ENCODE measurements around the gene FAM200B.

Gene FAM200B

DNA sequence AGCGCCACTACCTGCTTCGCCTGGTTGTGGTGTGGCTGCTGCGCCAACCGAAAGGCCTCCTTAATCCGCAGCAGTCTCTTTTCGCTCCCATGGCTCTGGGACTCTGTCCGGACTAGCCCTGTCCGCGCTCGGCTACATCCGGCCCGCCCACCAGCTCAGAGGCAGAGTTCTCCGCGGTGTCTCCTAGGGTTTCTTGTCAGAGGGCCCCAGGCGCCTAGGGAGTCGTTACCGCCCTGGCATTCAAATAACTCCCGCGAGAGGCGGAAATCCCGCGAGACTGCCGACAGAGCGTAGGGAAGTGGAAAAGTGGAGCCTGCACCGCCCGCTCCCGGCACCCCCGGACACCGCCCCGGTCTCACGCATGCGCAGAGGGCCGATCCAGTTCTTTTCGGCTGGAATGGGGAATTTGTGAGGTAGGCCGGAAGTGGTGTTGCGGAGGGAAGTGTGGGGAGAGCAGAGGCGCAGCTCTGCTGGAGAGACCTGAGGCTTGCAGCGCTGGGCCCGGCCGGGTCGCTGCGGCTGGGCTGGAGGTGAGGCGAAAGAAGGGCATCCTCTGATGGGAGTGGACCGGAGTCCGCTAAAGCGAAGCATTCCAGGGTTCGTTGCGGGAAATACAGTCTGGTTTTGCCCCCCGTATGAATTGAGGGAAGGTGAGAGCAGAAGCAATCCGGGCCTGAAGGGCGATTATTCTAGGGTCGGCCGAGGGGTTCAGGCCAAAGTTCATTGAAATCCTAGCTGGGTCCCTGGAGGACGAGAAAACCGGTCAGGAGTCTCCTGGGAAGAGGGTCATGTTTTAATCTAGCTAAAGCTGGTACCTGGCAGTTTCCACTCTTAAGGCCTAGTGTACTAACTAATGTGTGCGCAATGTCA, at the start of gene FAM200B:
FAM200B (plus strand) TSS at position 456 of the 870 bp plus-strand sequence. CDS start 5,151 bp downstream, outside the sequence.
- H3K4me3 ChIP-seq (replicated peaks; ENCODE audit: low read depth, low read length): peak within 1 kb of the TSS; percentile 80
- TF ChIP-seq, protein P1, sequence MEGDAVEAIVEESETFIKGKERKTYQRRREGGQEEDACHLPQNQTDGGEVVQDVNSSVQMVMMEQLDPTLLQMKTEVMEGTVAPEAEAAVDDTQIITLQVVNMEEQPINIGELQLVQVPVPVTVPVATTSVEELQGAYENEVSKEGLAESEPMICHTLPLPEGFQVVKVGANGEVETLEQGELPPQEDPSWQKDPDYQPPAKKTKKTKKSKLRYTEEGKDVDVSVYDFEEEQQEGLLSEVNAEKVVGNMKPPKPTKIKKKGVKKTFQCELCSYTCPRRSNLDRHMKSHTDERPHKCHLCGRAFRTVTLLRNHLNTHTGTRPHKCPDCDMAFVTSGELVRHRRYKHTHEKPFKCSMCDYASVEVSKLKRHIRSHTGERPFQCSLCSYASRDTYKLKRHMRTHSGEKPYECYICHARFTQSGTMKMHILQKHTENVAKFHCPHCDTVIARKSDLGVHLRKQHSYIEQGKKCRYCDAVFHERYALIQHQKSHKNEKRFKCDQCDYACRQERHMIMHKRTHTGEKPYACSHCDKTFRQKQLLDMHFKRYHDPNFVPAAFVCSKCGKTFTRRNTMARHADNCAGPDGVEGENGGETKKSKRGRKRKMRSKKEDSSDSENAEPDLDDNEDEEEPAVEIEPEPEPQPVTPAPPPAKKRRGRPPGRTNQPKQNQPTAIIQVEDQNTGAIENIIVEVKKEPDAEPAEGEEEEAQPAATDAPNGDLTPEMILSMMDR (IDR thresholded peaks at IDR 0.05; ENCODE audit: low read depth, low read length, missing control alignments): no peak
- DNase-seq (ENCODE audit: extremely low read depth, low read depth): peak; percentile 98

DNA sequence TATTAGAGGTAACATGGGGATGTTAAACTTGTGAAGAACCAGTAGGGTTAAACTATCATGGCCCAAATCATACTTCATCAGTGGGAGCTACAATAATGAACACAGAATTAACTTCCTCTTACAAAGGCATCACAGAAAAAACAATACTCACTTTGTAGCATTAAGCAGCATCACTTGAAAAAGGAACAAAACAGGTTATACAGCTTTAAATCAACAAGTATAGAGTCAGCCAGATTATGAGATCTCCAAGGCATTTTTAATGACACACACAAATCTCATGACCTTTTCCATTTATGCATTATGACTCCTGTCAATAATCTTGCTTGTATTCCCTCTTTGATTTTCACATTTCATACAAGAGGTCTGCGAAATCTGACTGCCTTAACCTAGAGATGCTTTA, 44.8 kb upstream of the FAM200B start:
- no peak for DNase-seq (ENCODE audit: extremely low read depth, low read depth)
- TF ChIP-seq, protein P1 (IDR thresholded peaks at IDR 0.05; ENCODE audit: low read depth, low read length, missing control alignments): no peak
- H3K4me3 ChIP-seq (replicated peaks; ENCODE audit: low read depth, low read length): no peak overlapping the region

DNA sequence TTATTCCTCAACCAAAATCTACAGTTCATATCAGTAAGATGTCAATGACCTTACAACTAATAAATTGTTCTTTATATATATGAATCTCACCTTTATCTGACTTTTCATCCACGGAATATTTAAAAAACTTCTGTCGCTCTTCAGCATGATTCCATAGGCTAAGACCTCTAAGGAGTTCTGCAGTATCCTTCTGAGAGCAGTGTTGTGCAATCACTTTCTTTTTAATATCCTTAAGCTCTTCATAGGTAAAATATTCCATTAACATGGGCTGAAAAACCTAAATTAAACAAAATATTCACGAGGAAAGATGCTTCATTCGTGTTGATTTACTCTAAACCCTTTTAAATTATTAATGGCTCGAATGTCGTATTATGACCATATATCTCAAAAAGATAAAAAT, 43.2 kb upstream of the FAM200B start:
- no peak for DNase-seq (ENCODE audit: extremely low read depth, low read depth)
- H3K4me3 ChIP-seq (replicated peaks; ENCODE audit: low read depth, low read length): no peak overlapping the region
- TF ChIP-seq, protein P1 (IDR thresholded peaks at IDR 0.05; ENCODE audit: low read depth, low read length, missing control alignments): no peak

DNA sequence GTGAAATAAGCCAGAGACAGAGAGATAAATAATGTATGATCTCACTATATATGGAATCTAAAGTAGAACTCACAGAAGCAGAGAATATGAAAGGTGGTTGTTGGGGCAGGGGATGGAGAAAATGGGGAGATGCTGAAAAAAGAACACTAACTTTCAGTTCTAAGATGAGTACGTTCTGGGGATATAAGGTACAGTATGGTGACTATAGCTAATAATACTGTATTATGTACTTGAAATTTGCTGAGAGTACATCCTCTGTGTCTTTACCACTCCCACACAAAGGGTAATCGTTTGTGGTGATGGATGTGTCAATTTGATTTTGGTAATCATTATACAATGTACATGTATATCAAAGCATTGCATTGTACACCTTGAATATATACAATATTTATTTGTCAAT, 33.0 kb upstream of the FAM200B start:
- no peak overlapping the region for H3K4me3 ChIP-seq (replicated peaks; ENCODE audit: low read depth, low read length)
- TF ChIP-seq, protein P1 (IDR thresholded peaks at IDR 0.05; ENCODE audit: low read depth, low read length, missing control alignments): no peak
- no peak for DNase-seq (ENCODE audit: extremely low read depth, low read depth)

DNA sequence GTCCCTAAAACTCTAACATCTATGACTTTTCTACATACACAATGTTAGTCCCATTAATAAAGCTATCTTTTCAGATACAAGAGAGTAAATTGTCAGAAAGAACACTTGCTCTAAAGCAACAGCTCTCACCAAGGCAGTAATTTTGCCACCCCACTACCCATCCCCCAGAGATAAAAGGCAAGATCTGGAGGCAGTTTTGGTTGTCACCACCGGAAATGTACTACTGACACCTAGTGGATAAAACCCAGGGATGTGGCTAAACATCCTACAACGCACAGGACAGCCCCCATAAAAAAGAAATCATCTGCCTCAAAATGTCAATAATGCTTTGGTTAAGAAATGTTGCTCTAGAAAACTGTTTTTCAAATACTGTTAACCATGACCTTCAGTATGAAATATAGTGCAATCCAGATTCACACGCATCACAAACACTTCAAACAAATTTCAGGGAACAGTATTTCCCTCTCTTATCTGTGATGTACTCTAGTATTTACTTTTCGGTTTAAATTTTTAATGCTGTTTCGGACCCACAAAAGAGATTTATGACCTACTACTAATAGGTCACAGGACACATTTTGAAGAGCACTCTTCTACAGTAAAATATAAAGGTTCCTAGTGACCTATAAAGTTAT, 31.6 kb upstream of the FAM200B start:
- no peak for DNase-seq (ENCODE audit: extremely low read depth, low read depth)
- H3K4me3 ChIP-seq (replicated peaks; ENCODE audit: low read depth, low read length): no peak overlapping the region
- TF ChIP-seq, protein P1 (IDR thresholded peaks at IDR 0.05; ENCODE audit: low read depth, low read length, missing control alignments): peak; percentile 69

DNA sequence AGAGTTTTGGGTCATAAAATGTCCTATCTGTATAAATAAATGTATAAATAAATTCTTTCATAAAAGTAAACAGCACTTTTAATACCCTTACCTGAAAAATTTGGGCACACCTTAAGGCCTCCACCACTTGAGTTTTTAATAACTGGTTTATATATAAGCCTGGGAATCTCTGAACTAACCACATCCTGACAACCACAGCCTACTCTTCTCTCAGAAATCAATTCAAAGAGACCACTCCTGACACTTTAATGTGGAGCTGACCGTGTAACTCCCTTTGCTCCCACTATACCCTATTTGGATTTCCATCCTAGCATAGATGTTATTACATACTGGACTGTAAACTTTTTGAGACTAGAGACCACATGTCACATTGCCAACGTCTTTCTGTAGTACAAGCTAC, 30.0 kb upstream of the FAM200B start:
- TF ChIP-seq, protein P1 (IDR thresholded peaks at IDR 0.05; ENCODE audit: low read depth, low read length, missing control alignments): no peak
- no peak for DNase-seq (ENCODE audit: extremely low read depth, low read depth)
- H3K4me3 ChIP-seq (replicated peaks; ENCODE audit: low read depth, low read length): no peak overlapping the region
